Head of caudate nucleus (tissue), 42 donors: ENCODE results near the gene MYLK4.
"Not testable (repeated sequence)": the region's sequence is repeated elsewhere in the genome, so short reads cannot be mapped to it uniquely, and the experiment has no call there.

Source experiments
- DNase-seq, 42 donors: peaks; one replicate each; pipeline versions ENCODE4 v3.0.0 to v3.0.0-alpha.2; 2020 to 2021; ENCODE audit warnings: mixed read lengths in 7 of 42
- intact Hi-C: fragments of 100-400 bp; cut with DNase I; formaldehyde crosslinking; loops from one replicate; pipeline ENCODE4 v1.15.0; 2022

Gene MYLK4

GRCh38 chr6:2763876-2764540, 13.3 kb upstream of the MYLK4 start:
- intact Hi-C loops = no loop called here
- DNase-seq = no peak

DNA sequence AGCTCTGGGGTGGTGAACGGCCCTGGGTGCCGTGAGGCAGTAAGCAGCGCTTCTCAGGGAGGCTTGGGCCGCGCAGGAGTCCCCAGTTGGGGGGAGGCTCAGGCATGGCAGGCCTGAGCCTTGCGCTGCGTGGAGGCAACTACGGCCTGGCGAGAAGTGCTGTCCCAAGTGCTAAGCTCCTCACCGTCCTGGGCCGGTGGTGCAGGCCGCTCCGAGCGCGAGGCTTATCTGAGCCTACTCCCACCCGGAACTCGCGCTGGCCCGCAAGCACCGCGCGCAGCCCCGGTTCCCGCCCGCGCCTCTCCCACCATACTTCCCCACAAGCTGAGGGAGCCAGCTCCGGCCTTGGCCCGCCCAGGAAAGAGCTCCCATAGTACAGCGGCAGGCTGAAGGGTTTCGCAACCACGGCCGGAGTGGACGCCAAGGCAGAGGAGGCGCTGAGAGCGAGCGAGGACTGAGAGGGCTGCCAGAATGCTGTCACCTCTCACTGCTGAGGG, 12.7 kb upstream of the MYLK4 start:
- DNase-seq = no peak
- intact Hi-C loops = no loop called here

GRCh38 chr6:2762868-2763267, 12.1 kb upstream of the MYLK4 start:
- DNase-seq, intact Hi-C loops: not testable (repeated sequence)

DNA sequence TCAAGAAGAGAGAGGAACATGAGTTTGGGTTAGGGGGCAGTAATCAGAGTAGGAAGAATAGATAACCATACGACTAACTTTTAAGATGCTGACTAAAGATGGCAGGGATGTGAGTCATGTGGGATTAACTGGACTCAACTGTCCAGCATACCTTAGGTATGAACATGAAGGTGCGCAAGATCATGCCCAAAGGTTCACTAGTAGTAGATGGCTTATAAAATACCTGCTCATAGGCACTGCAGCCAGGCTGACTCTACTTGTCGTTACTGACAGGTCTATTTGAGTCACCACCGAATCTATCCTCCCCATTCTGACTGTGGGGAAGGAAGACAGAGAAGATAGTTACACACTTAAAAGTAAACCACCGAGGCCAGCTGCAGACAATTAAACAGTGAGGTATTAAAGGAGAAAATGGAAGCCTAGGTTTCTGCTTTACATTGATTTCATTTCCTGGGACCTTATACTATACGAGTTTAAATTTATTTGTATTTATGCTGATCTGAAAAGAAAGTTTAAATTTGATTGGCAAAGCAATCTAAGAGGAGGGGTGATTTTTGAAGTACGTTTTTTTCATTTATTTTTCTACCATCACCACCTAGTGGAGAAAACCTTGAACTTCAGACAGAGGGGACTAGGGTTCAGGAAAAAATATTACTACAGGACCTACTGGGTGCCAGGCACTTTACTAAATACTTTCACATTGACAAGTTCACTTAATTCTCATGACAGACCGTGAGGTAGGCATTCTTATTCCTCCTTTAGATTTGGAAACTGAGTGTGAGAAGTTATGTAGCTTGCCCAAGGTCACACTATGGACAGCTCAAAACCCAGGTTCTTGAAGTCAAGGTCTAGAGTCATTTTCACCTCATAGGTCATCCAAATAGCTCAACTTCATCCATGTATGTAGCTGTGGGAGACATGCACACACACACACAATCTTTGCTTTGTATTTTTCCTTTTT, 10.4 kb upstream of the MYLK4 start:
- no peak for DNase-seq
- intact Hi-C loops = no loop called here

- intact Hi-C loops = no loop called here
- DNase-seq = no peak
Measured at GRCh38 chr6:2758980-2759379, 8.3 kb upstream of the MYLK4 start.

GRCh38 chr6:2756687-2757224, 6.0 kb upstream of the MYLK4 start:
- no peak for DNase-seq
- intact Hi-C loops = no loop called here

DNA sequence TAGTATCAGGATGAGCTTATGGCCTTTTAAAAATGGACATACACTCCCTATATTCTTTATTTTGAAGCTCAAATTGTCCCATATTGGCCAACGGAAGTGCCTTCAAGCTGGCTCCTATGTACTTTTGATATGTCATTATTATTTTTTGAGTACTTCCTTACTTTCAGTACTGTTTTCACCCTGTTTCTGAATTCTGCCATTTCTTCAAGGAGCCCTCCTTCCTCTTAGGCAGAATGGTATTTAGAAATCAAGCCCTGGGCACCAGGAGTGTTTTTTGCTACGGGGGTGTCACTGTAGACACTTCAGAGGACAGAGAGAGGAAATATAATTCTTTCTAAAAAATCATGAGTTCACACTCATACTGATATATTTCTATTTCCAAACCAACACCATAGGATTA, 5.5 kb upstream of the MYLK4 start:
- intact Hi-C loops = no loop called here
- no peak for DNase-seq

DNA sequence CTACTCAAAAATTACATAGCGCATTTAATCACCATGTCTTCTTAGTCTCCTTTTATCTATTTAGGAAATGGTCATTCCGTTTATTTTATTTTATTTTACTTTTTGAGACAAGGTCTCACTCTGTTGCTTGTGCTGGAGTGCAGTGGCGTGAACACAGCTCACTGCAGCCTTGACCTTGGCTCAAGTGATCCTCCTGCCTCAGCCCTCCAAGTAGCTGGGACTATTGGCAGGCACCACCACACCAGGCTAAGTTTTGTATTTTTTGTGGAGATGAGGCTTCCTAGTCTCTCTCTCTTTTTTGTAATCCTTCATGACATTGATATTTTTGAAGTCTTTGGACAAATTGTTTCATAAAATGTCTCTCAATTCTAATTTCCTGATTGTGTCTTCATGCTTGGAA, 4.7 kb upstream of the MYLK4 start:
- intact Hi-C loops = no loop called here
- DNase-seq = no peak

- no peak for DNase-seq
- intact Hi-C loops = no loop called here
Measured at GRCh38 chr6:2754911-2755310, 4.2 kb upstream of the MYLK4 start.

DNA sequence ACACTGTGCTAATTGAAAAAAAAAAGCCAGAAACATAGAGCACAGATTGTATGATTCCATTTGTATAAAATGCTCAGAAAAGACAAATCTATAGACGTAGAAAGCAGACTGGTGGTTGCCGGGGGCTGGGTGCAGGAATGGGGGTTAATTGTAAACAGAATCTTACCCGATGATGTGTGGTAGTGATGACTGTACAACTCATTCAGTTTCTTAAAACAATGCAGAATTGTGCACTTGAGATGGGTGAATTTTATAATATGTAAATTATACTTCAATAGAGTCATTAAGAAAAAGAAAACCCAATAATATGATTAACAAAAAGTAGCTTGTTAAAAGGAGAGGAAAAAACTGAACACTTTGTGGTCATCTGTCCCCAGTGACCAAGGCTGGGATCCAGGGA, 3.7 kb upstream of the MYLK4 start:
- DNase-seq = no peak
- intact Hi-C loops = no loop called here

- DNase-seq = no peak
- intact Hi-C loops = no loop called here
Measured at GRCh38 chr6:2753743-2754142, 3.0 kb upstream of the MYLK4 start.

- DNase-seq = peak in 3 of 42 donors; percentile 33 to 46 (median 40)
- intact Hi-C loops = no loop called here
Measured at GRCh38 chr6:2753110-2753489, 2.4 kb upstream of the MYLK4 start.

DNA sequence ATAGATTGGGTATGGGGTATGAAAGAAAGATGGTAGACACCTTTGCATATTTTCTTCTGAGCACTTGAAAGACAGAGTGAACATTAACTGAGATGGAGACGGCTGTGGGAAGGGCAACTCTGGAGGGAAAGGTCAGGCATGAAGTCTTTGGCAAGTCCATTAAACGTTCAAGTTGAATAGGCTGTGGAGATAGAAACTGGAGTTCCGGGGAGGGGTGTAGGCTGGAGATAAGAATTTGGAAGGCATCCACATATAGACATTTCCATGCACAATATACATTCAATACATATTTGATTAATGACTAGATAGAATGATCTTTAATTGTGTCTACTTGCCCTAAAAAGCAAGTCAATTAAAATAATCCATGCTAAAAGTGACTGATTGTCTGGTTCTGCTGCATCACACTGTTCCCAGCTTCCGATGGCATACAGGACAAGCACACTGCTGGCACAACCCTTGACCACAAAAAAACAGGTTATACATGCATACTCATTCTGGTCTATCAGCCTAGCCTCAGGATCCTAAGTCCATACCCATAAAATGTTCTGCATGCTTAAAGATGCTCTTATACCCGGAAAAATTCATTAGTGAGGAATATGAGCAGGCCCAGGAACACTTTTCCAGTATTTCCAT, 1.9 kb upstream of the MYLK4 start:
- intact Hi-C loops = no loop called here
- no peak for DNase-seq

DNA sequence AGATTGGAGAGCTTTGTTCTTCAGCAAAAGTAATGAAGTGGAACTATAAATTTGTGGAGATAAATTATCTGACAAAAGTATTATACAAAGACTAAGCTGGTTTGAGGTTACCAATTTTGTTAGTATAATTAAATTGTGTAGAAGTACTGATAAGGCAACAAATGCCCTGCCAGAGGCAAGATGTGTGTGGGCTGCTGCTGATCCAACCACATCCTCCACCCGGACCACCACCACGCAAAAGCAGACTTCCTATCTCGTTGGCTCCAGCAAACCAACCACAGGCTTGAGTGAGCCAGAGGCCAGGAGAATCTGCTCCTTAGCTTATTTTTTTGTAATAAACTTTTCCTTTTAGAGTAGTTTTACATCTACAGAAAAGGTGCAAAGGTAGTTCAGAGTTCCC, 1.1 kb upstream of the MYLK4 start:
- no peak for DNase-seq
- intact Hi-C loops = no loop called here

DNA sequence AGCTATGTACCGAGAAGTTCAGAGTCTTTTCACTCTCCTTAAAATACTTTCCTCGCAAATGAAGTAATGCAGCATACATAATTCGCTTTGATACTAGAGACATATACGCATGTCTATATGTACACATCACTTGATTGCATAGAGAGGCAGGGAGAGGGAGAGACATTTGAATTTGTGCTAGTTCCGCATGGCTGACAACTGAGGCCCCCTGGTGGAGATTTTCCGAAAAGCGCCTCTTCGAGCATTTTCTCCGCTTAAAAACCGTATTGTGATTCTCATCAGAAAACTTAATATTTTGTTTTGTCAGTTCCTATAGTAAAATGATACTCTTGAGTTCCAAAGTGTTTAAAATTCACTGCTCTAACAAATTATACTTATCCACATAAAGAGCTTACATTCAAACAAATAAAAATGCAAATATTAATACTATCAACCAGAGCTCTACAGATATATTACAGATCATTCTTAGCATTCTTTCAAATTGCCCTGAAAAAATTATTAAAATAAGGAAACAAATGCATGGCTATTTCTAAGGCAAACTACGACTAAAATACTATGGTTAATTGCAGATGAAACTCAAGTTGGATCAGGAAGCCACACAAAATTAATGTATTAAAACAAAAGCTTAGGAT, 637 bp downstream of the MYLK4 start:
- intact Hi-C loops = loop anchor here (10.0 kb wide), 1 partner anchor 1155 kb away; no protein-coding TSS in a partner anchor
- DNase-seq = peak in 41 of 42 donors; percentile 48 to 93 (median 79)

DNA sequence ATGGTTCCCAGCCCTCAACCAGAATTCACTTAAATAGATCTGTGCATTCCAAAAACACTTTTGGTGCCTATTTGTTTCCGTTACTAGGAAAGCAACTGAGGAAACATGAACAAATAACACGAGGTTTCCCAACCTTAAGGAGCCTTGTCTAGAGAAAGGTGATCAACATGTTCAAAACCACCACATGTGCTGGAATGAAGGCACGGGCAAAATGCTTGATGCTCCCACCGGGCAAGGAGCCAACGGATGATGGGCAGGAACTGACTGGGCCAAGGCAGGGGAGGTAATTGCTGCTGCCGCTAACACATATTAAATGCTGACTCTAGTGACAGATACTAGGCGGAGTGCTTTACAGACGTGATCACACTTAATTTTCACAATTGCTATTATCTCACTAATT, 2.5 kb downstream of the MYLK4 start:
- intact Hi-C loops = loop anchor here (10.0 kb wide), 1 partner anchor 1153 kb away; no protein-coding TSS in a partner anchor
- no peak for DNase-seq

GRCh38 chr6:2746557-2747061, 4.1 kb downstream of the MYLK4 start:
- DNase-seq = no peak
- intact Hi-C loops = loop anchor here (10.0 kb wide), 1 partner anchor 1152 kb away; no protein-coding TSS in a partner anchor

GRCh38 chr6:2745246-2745645, 5.5 kb downstream of the MYLK4 start:
- no peak for DNase-seq
- intact Hi-C loops = loop anchor here (10.0 kb wide), 1 partner anchor 1150 kb away; no protein-coding TSS in a partner anchor

- intact Hi-C loops = loop anchor here (10.0 kb wide), 1 partner anchor 1150 kb away; no protein-coding TSS in a partner anchor
- DNase-seq = no peak
Measured at GRCh38 chr6:2744778-2745177, 5.9 kb downstream of the MYLK4 start.
